K562 (cell line): ENCODE data around the gene FARSB.

ENCODE experiments used
- ARNT ChIP-seq, 2 experiments: fragments of 450-650 bp; IDR thresholded peaks; 2 replicates each; pipeline ENCODE4 v1.6.1; 2016; ENCODE audit warnings: mild to moderate bottlenecking in 1 of 2
- CTCF ChIP-seq, 3 experiments: IDR thresholded peaks in 2 of 3; conservative IDR thresholded peaks in 1 of 3; 2 replicates each; pipeline ENCODE4 v1.5.1; 2011 to 2012; ENCODE audit warnings: low read length in 3 of 3, mild to moderate bottlenecking in 3 of 3, control low read depth in 2 of 3, improper control_type of control experiment in 1 of 3, inconsistent platforms in 1 of 3, low read depth in 1 of 3, mixed read lengths in 1 of 3, moderate library complexity in 1 of 3; ENCODE audit not compliant: insufficient read depth in 2 of 3
- DPF2 ChIP-seq: fragments of 450-650 bp; IDR thresholded peaks from 2 replicates; pipeline ENCODE4 v1.6.1; 2016
- ELF1 ChIP-seq: fragments of 200-800 bp; sonication (Bioruptor generic); IDR thresholded peaks from 2 replicates; pipeline ENCODE4 v1.6.1; 2016; ENCODE audit warnings: missing genetic modification characterization, missing compliant biosample characterization
- ZKSCAN3 ChIP-seq: fragments of 250-450 bp; sonication (Bioruptor Pico); IDR thresholded peaks from 2 replicates; pipeline ENCODE4 v1.4.0; 2020

- TF ChIP-seq ARNT (IDR thresholded peaks at IDR 0.05) (no peak), ZKSCAN3 (CRISPR knock-in tag) (no peak), CTCF (IDR thresholded peaks at IDR 0.05 in 2 of 3, conservative IDR thresholded peaks at IDR 0.05 in 1 of 3; ENCODE audit: insufficient read depth in 2 of 3, low read depth in 1 of 3, low read length in 3 of 3) (no peak), DPF2 (no peak), ELF1 (tag) (no peak)
These were observed 27.9 kb upstream of the FARSB start for GRCh38 chr2:222683805-222684204.
